Stomach (tissue), 9 donors: ENCODE measurements around the gene JAKMIP2. TPM values are rescaled to one million over a fixed set of nuclear protein-coding genes. Genes with fewer than 3 reads are reported as not detected.

Experiments used
- DNase-seq, 2 donors: peaks; one replicate each; pipeline versions ENCODE4 v3.0.0 to v3.0.0-alpha.2; 2013 to 2019
- H3K27ac ChIP-seq, 5 donors: fragments of 200-600 bp in 4 of 5; sonication (generic) in 4 of 5; one replicate each; pipeline ENCODE4 v1.5.1; 2013 to 2019; ENCODE audit warnings: mild to moderate bottlenecking in 1 of 5, moderate library complexity in 1 of 5
- H3K27me3 ChIP-seq, 3 donors: fragments of 200-600 bp; sonication (generic); one replicate each; pipeline ENCODE4 v1.5.1; 2017 to 2019; ENCODE audit warnings: mixed run types in 1 of 3
- H3K36me3 ChIP-seq, 4 donors: fragments of 200-600 bp; sonication (generic); 1 replicate in 3 of 4; 2 replicates in 1 of 4; pipeline ENCODE4 v1.5.1; 2016 to 2019
- H3K4me1 ChIP-seq, 4 donors: fragments of 200-600 bp; sonication (generic); one replicate each; pipeline ENCODE4 v1.5.1; 2016 to 2019
- H3K4me3 ChIP-seq, 4 donors: fragments of 200-600 bp; sonication (generic) in 3 of 4; one replicate each; pipeline ENCODE4 v1.5.1; 2016 to 2019; ENCODE audit warnings: mild to moderate bottlenecking in 1 of 4
- H3K9me3 ChIP-seq, 4 donors: fragments of 200-600 bp; sonication (generic); one replicate each; pipeline ENCODE4 v1.5.1; 2016 to 2019
- EP300 ChIP-seq: sonication (generic); formaldehyde crosslinking; IDR thresholded peaks from one replicate; pipeline ENCODE4 v1.6.1; 2017; ENCODE audit warnings: antibody characterized with exemption
- POLR2A ChIP-seq, 4 donors: fragments of 450-650 bp; IDR thresholded peaks; one replicate each; pipeline ENCODE4 v1.6.1; 2016; ENCODE audit warnings: antibody characterized with exemption in 4 of 4, control low read depth in 2 of 4, mild to moderate bottlenecking in 1 of 4, moderate library complexity in 1 of 4
- POLR2AphosphoS5 ChIP-seq, 3 donors: sonication (generic); formaldehyde crosslinking; IDR thresholded peaks; one replicate each; pipeline ENCODE4 v1.6.1; 2016; ENCODE audit warnings: antibody characterized with exemption in 3 of 3
- WGBS, 5 donors: extraction: QIAGEN DNeasy Blood & Tissue Kit in 3 of 5; methylation state at CpG; one replicate each; pipeline versions ENCODE4 v1.1.5 to v1.1.7; 2013 to 2018; 5-methylcytosine and 5-hydroxymethylcytosine counted together
- intact Hi-C: fragments of 100-400 bp; cut with DNase I; formaldehyde crosslinking; loops from one replicate; pipeline ENCODE4 v1.15.1; 2023; ENCODE audit warnings: low total_unique reads
- polyA plus RNA-seq, 3 donors: library from polyadenylated mRNA; stranded (reverse); fragments of 200-250 nt; gene quantifications; one replicate each; pipeline ENCODE4 v1.2.3, GENCODE V29; 2013
- total RNA-seq, 5 donors: library from RNA; depleted of rRNA; stranded (reverse); fragments of >200 nt; gene quantifications; one replicate each; pipeline versions ENCODE4 v1.1.0 to v1.2.3, GENCODE V29; 2014 to 2016
- TF ChIP-seq, protein P1 (sequence below), 7 experiments: fragments of 450-650 bp in 4 of 7; fragments of 200-600 bp in 3 of 7; sonication (generic) in 3 of 7; IDR thresholded peaks; one replicate each; pipeline ENCODE4 v1.5.1; 2016 to 2019; ENCODE audit warnings: antibody characterized with exemption in 7 of 7, control low read depth in 2 of 7, mild to moderate bottlenecking in 1 of 7
- donor health status: healthy with polysubstance abuse.
- donor health status: Bipolar disorder and iron deficiency.
- donor health status: healthy.

JAKMIP2 gene
- total and polyA plus RNA-seq, 8 donors: 0.13 to 13.4 (median 2.6) TPM; not detected in 1

DNA sequence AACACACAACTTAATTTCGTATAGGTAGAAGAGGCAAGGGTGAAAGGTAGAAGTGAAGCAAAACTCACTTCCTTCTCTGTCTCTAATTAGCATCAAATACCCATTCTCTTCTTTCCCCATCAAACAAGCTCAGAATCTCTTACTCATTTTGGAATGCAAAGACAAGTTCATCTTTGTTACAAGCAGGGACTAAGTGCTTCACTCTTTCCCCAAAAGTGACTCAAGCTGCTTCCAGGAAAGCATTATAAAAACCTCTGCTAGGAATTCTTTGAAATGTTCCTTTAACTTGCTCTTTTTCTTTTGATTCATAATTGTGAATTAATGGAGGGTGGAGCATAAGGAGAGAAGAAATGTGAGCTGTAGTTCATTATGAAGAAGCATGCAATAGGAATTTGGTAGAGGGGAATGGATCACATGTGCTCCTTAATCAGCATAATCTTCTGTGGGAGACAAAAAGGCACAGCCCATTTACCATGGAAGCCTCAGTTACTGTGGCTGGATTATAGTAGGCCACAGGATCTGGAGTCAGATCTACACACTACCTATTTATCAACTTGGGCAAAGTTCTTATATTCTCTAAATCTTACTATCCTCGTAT lies 163.1 kb downstream of the JAKMIP2 start:
- Histone ChIP-seq H3K4me1 (peaks cover 0 to 7% (median 0%) of the 10 kb centered on the region in 4 donors), H3K9me3 (no peaks in the 10 kb centered on the region), H3K27me3 (no peaks in the 10 kb centered on the region), H3K4me3 (no peak overlapping the region), H3K27ac (no peak overlapping the region), H3K36me3 (no peaks in the 10 kb centered on the region)
- DNase-seq: no peak
- 61 to 95% (median 82%) methylated on average over 2 of the region's 2 CpGs for WGBS, 5 donors
- intact Hi-C loops: no loop called here
- TF ChIP-seq POLR2A (IDR thresholded peaks at IDR 0.05) (no peak), EP300 (no peak), POLR2AphosphoS5 (IDR thresholded peaks at IDR 0.05) (no peak)
- TF ChIP-seq, protein P1, sequence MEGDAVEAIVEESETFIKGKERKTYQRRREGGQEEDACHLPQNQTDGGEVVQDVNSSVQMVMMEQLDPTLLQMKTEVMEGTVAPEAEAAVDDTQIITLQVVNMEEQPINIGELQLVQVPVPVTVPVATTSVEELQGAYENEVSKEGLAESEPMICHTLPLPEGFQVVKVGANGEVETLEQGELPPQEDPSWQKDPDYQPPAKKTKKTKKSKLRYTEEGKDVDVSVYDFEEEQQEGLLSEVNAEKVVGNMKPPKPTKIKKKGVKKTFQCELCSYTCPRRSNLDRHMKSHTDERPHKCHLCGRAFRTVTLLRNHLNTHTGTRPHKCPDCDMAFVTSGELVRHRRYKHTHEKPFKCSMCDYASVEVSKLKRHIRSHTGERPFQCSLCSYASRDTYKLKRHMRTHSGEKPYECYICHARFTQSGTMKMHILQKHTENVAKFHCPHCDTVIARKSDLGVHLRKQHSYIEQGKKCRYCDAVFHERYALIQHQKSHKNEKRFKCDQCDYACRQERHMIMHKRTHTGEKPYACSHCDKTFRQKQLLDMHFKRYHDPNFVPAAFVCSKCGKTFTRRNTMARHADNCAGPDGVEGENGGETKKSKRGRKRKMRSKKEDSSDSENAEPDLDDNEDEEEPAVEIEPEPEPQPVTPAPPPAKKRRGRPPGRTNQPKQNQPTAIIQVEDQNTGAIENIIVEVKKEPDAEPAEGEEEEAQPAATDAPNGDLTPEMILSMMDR (IDR thresholded peaks at IDR 0.05): no peak

DNA sequence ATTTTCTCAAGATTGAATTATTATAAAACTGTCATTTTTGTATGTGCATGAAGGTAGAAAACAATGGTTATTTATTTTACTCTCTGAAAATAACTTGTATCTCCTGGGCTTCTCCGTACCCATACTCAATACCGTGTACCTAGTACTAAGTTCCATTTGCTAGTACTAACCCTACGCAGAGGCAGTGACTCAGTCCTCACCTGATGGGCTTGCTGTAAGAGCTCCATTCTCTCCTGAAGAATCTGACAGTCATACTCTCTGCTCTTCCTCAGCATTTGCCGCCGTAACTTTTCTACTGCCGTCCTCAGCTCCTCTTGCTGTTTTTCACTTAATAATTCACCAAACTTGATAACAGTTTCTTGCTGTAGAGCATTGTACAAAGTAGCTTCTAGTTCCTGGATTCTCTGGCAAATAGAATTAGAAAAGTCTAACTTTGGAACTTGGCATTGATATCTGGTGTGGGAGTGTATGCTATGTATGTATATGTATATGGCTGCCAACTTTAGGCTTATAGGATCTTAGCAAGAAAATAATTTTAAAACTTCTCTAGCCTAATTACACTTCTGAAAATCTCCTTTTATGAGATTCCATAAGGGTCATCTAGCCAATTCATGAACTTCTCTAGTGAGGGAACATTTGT lies 164.7 kb downstream of the JAKMIP2 start:
- Histone ChIP-seq H3K27me3 (no peaks in the 10 kb centered on the region), H3K4me1 (peaks cover 0 to 7% (median 0%) of the 10 kb centered on the region in 4 donors), H3K4me3 (no peak overlapping the region), H3K9me3 (no peaks in the 10 kb centered on the region), H3K36me3 (no peaks in the 10 kb centered on the region), H3K27ac (no peak overlapping the region)
- intact Hi-C loops: no loop called here
- 54 to 75% (median 72%) methylated on average over 6 of the region's 6 CpGs for WGBS, 5 donors
- no peak for DNase-seq
- TF ChIP-seq, protein P1 (IDR thresholded peaks at IDR 0.05): no peak
- TF ChIP-seq POLR2A (IDR thresholded peaks at IDR 0.05): no peak

DNA sequence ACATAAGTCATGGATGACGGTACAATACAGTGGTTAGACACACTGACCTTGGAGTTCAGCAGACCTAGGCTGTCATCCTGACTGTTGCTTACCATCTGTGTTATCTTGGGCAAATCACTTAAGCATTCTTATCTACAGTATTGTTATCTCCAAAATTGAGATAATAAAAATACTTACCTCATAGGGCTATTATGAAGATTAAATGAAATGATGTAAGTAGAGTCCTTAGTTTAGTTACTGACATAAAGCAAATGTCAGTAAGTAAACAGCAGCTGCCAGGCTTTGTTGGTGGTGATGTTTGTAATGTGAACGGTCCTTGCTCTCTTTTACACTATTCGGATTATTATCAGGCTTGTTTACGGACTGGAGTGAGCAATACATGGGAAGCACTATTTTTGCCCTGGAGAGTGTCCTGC lies 165.3 kb downstream of the JAKMIP2 start:
- H3K36me3 ChIP-seq: no peaks in the 10 kb centered on the region
- no peak overlapping the region for H3K4me3 ChIP-seq
- no peak for DNase-seq
- TF ChIP-seq POLR2AphosphoS5 (IDR thresholded peaks at IDR 0.05): no peak
- no peak for TF ChIP-seq POLR2A (IDR thresholded peaks at IDR 0.05)
- TF ChIP-seq EP300: no peak
- TF ChIP-seq, protein P1 (IDR thresholded peaks at IDR 0.05): no peak
- H3K27me3 ChIP-seq: no peaks in the 10 kb centered on the region
- WGBS, 5 donors: 27 to 62% (median 44%) methylated on average over 4 of the region's 4 CpGs
- no peak overlapping the region for H3K27ac ChIP-seq
- H3K4me1 ChIP-seq: peaks cover 0 to 7% (median 0%) of the 10 kb centered on the region in 4 donors
- no peaks in the 10 kb centered on the region for H3K9me3 ChIP-seq
- intact Hi-C loops: no loop called here

DNA sequence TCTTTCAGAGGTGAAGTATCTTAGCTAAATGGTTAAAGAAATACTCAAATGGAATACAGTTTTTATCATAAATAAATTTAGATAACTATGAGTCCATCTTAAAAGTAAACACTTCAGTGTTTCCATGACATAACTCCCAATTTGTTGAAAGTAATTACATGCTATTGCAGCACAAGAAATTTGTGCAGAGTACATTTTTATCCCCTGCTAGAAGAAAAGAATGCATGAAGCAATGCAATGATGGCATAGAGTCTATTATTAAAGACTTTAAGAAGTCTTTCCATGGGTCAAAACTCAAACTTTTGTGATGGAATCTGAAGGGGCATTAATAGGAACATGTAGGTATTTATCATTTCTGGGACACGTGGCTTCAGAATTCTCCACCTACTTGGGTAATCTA lies 166.1 kb downstream of the JAKMIP2 start:
- Histone ChIP-seq H3K9me3 (no peaks in the 10 kb centered on the region), H3K27me3 (no peaks in the 10 kb centered on the region), H3K27ac (no peak overlapping the region), H3K4me1 (peaks cover 0 to 7% (median 0%) of the 10 kb centered on the region in 4 donors), H3K4me3 (no peak overlapping the region), H3K36me3 (no peaks in the 10 kb centered on the region)
- 29 to 59% (median 36%) methylated on average over 1 of the region's 1 CpG for WGBS, 5 donors
- DNase-seq: no peak
- intact Hi-C loops: no loop called here
- TF ChIP-seq POLR2A (IDR thresholded peaks at IDR 0.05) (no peak), POLR2AphosphoS5 (IDR thresholded peaks at IDR 0.05) (no peak)

DNA sequence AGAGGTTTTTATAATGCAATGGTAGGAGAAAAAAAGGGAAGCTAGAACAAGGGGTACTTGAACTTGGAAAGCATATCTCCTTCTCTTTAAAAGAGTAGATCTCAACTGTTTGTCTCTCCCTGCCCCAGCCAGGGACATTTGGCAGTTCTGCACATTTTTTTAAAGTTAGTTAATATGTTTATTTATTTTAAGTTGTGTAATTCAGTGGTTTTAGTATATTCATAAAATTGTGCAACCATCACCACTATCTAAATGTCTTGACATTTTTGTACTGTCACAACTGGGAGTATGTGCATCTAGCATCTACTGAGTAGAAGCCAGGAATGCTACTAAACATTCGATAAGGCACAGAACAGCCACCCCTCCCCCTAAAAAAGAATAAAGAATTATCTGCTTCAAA lies 169.2 kb downstream of the JAKMIP2 start:
- Histone ChIP-seq H3K36me3 (no peaks in the 10 kb centered on the region), H3K27me3 (peaks cover 0 to 5% (median 0%) of the 10 kb centered on the region in 3 donors), H3K9me3 (no peaks in the 10 kb centered on the region), H3K4me1 (peaks cover 0 to 7% (median 0%) of the 10 kb centered on the region in 4 donors), H3K4me3 (no peak overlapping the region), H3K27ac (no peak overlapping the region)
- TF ChIP-seq POLR2A (IDR thresholded peaks at IDR 0.05): no peak
- no peak for TF ChIP-seq EP300
- WGBS, 5 donors: 74 to 81% (median 77%) methylated on average over 1 of the region's 1 CpG
- no peak for DNase-seq
- intact Hi-C loops: no loop called here
